ENCODE results near the gene RPP30. TPM values are rescaled to one million over a fixed set of nuclear protein-coding genes. Genes with fewer than 3 reads are reported as not detected.
"Not testable (repeated sequence)": the region's sequence is repeated elsewhere in the genome, so short reads cannot be mapped to it uniquely, and the experiment has no call there.

The RPP30 gene
- total RNA-seq, 4 donors from 2014 or later, result 34.4 to 57.5 (median 38.7) TPM

- Histone ChIP-seq H3K36me3 (peaks cover 68% of the 10 kb centered on the region), H3K4me1 (no peaks in the 10 kb centered on the region), H3K9me3 (no peaks in the 10 kb centered on the region), H3K27me3 (no peaks in the 10 kb centered on the region), H3K4me3 (no peak overlapping the region), H3K27ac (no peak overlapping the region)
- no peak for DNase-seq (ENCODE audit: low spot score in 2 of 2)
- TF ChIP-seq EP300 (IDR thresholded peaks at IDR 0.05), result no peak
- WGBS, result 96% methylated on average over 1 of the region's 1 CpG
Measured at GRCh38 chr10:90885176-90885575, 13.4 kb downstream of the RPP30 start.

- 88% methylated on average over 6 of the region's 6 CpGs for WGBS
- H3K36me3 ChIP-seq, result peaks cover 76% of the 10 kb centered on the region
- H3K27ac ChIP-seq, result no peak overlapping the region
- DNase-seq (ENCODE audit: low spot score in 2 of 2), result no peak
- TF ChIP-seq EP300 (IDR thresholded peaks at IDR 0.05) (no peak), POLR2AphosphoS5 (IDR thresholded peaks at IDR 0.05) (no peak), POLR2A (IDR thresholded peaks at IDR 0.05) (no peak), CTCF (IDR thresholded peaks at IDR 0.05) (no peak)
- no peaks in the 10 kb centered on the region for H3K4me1 ChIP-seq
- H3K4me3 ChIP-seq, result no peak overlapping the region
- no peaks in the 10 kb centered on the region for H3K9me3 ChIP-seq
- H3K27me3 ChIP-seq, result no peaks in the 10 kb centered on the region
Measured at GRCh38 chr10:90887555-90887954, 15.8 kb downstream of the RPP30 start.

DNA sequence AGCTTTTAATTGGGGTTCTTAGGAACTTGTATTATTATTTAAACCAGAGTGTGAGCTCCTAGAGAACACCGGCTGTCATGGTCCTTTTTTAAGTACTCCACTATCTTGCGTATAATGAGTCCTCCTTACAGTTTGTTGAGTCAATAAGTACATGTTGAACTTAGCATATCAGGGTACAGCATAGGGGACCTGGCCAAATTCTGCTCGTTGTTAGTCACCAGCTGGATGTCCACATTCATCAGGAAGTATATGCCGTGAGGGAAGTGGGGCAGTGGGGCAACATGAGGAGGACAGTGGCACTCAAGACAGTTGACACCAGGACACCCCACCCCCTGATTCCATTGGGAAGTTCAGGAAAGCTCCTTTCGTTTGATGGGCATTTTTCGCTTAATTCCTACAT, 16.6 kb downstream of the RPP30 start:
- Histone ChIP-seq H3K27ac (no peak overlapping the region), H3K4me3 (no peak overlapping the region), H3K36me3 (peaks cover 83% of the 10 kb centered on the region), H3K27me3 (no peaks in the 10 kb centered on the region), H3K4me1 (no peaks in the 10 kb centered on the region), H3K9me3 (no peaks in the 10 kb centered on the region)
- TF ChIP-seq POLR2A (IDR thresholded peaks at IDR 0.05), result no peak
- no peak for TF ChIP-seq POLR2AphosphoS5 (IDR thresholded peaks at IDR 0.05)
- no peak for TF ChIP-seq EP300 (IDR thresholded peaks at IDR 0.05)
- no peak for TF ChIP-seq CTCF (IDR thresholded peaks at IDR 0.05)
- no peak for DNase-seq (ENCODE audit: low spot score in 2 of 2)
- 94% methylated on average over 6 of the region's 6 CpGs for WGBS

DNA sequence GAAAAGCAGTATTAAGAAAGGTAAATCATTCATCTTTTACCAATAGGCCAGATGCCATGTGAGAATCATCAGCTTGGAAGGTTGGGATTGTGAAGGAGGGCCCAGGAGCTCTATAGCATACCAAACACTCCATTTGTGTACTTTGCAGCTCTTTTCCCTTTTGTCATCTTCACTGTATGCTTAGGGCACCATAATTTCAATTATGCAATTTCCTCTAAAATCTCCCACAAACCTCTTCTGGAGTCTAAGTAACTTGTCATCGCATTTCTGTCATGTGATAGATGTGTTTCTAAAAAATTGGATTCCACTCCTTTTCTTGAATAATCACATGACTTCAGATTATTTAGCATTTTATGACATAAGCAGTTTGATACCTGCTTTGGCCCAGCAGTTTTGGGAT, 17.9 kb downstream of the RPP30 start:
- DNase-seq (ENCODE audit: low spot score in 2 of 2), result no peak
- Histone ChIP-seq H3K36me3 (peaks cover 90% of the 10 kb centered on the region), H3K27me3 (no peaks in the 10 kb centered on the region), H3K27ac (no peak overlapping the region), H3K4me3 (no peak overlapping the region), H3K4me1 (no peaks in the 10 kb centered on the region), H3K9me3 (no peaks in the 10 kb centered on the region)
- WGBS, result 89% methylated on average over 1 of the region's 1 CpG
- no peak for TF ChIP-seq POLR2AphosphoS5 (IDR thresholded peaks at IDR 0.05)
- no peak for TF ChIP-seq CTCF (IDR thresholded peaks at IDR 0.05)
- TF ChIP-seq EP300 (IDR thresholded peaks at IDR 0.05), result no peak
- TF ChIP-seq POLR2A (IDR thresholded peaks at IDR 0.05), result no peak

- Histone ChIP-seq H3K27ac (no peak overlapping the region), H3K4me1 (no peaks in the 10 kb centered on the region), H3K36me3 (peaks cover 87% of the 10 kb centered on the region), H3K27me3 (no peaks in the 10 kb centered on the region), H3K4me3 (no peak overlapping the region), H3K9me3 (no peaks in the 10 kb centered on the region)
- DNase-seq (ENCODE audit: low spot score in 2 of 2), result no peak
- WGBS, result 94% methylated on average over 2 of the region's 2 CpGs
- TF ChIP-seq POLR2AphosphoS5 (IDR thresholded peaks at IDR 0.05) (no peak), CTCF (IDR thresholded peaks at IDR 0.05) (no peak), POLR2A (IDR thresholded peaks at IDR 0.05) (no peak)
Measured at GRCh38 chr10:90890347-90890746, 18.6 kb downstream of the RPP30 start.

- no peak overlapping the region for H3K27ac ChIP-seq
- H3K4me1 ChIP-seq, result no peaks in the 10 kb centered on the region
- H3K4me3 ChIP-seq, result no peak overlapping the region
- no peak for TF ChIP-seq EP300 (IDR thresholded peaks at IDR 0.05)
- TF ChIP-seq POLR2AphosphoS5 (IDR thresholded peaks at IDR 0.05), result no peak
- TF ChIP-seq POLR2A (IDR thresholded peaks at IDR 0.05), result no peak
- no peak for TF ChIP-seq CTCF (IDR thresholded peaks at IDR 0.05)
- no peaks in the 10 kb centered on the region for H3K9me3 ChIP-seq
- DNase-seq (ENCODE audit: low spot score in 2 of 2), result no peak
- peaks cover 76% of the 10 kb centered on the region for H3K36me3 ChIP-seq
- no peaks in the 10 kb centered on the region for H3K27me3 ChIP-seq
- WGBS, result 86% methylated on average over 3 of the region's 3 CpGs
Measured at GRCh38 chr10:90893190-90893589, 21.4 kb downstream of the RPP30 start.

DNA sequence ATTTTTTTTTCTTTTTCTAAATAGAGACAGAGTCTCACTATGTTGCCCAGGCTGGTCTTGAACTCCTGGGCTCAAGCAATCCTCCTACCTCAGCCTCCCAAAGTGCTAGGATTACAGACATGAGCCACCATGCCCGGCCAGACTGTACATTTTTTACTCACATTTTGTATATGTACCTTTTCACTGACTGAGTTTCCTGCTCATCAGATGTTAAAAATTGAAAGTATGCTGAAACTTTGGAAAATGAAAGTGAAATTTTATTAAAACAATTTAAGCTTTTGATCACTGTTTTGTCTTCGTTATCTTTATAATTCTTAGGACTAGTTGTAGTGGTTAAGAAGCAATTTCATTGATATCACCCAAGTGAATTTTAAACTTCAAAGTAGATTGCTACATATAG, 25.1 kb downstream of the RPP30 start:
- H3K4me3 ChIP-seq; DNase-seq (ENCODE audit: low spot score in 2 of 2); H3K27ac ChIP-seq; H3K9me3 ChIP-seq; H3K4me1 ChIP-seq; H3K27me3 ChIP-seq: not testable (repeated sequence)
- WGBS, result 87% methylated on average over 2 of the region's 2 CpGs
- H3K36me3 ChIP-seq, result peaks cover 61% of the 10 kb centered on the region
